ENCODE data around the gene CSF3.
A peak's percentile ranks its signal among the peaks of the same experiment; 100 is the strongest.

CSF3 gene

DNA sequence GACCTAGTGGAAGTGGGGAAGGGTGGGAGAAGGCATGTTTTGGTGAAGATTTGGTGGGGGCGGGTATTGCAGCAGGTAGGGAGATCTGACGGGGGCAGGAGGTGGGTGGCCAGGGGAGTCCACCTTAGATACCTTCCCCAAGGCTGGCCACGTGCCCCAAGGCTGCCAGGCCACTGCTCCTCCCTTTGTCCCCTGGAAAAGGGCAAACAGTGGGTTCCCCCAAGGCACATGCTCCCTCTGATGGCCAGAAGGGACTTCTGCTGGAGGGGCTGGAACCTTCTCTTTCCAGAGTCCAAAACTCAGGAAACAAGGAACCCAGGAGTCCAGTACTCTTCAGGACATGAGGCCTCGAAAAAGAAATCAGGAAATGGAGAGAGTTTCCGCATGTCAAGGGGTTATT lies 40.8 kb upstream of the CSF3 start:
- TF ChIP-seq, protein P1, sequence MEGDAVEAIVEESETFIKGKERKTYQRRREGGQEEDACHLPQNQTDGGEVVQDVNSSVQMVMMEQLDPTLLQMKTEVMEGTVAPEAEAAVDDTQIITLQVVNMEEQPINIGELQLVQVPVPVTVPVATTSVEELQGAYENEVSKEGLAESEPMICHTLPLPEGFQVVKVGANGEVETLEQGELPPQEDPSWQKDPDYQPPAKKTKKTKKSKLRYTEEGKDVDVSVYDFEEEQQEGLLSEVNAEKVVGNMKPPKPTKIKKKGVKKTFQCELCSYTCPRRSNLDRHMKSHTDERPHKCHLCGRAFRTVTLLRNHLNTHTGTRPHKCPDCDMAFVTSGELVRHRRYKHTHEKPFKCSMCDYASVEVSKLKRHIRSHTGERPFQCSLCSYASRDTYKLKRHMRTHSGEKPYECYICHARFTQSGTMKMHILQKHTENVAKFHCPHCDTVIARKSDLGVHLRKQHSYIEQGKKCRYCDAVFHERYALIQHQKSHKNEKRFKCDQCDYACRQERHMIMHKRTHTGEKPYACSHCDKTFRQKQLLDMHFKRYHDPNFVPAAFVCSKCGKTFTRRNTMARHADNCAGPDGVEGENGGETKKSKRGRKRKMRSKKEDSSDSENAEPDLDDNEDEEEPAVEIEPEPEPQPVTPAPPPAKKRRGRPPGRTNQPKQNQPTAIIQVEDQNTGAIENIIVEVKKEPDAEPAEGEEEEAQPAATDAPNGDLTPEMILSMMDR (conservative IDR thresholded peaks at IDR 0.05; ENCODE audit: low read depth, low read length), result no peak

GRCh38 chr17:39975801-39976200 lies 39.4 kb upstream of the CSF3 start:
- TF ChIP-seq, protein P1 (conservative IDR thresholded peaks at IDR 0.05; ENCODE audit: low read depth, low read length), result no peak
- H2AFZ ChIP-seq (ENCODE audit: low read depth), result no peak overlapping the region

More for the DNA sequence above, 40.8 kb upstream of the CSF3 start:
- no peaks in the 10 kb centered on the region for H4K20me1 ChIP-seq (ENCODE audit: insufficient read depth)
- no peak overlapping the region for H3K4me3 ChIP-seq (IDR thresholded peaks at IDR 0.05; ENCODE audit: insufficient read depth, low read depth, low read length)
- H3K9ac ChIP-seq, result no peak overlapping the region
- H3K36me3 ChIP-seq (ENCODE audit: insufficient read depth), result no peaks in the 10 kb centered on the region
- peaks cover 4% of the 10 kb centered on the region; the same call in 1 of the 2 replicates for H3K27me3 ChIP-seq (ENCODE audit: insufficient read depth, low read depth)
- no peak overlapping the region for H3K4me2 ChIP-seq
- peaks cover 4% of the 10 kb centered on the region for H3K4me1 ChIP-seq (ENCODE audit: low read depth, poor library complexity, severe bottlenecking)
- H3K79me2 ChIP-seq (ENCODE audit: insufficient read depth, low read depth), result no peaks in the 10 kb centered on the region
- no peak overlapping the region for H2AFZ ChIP-seq (ENCODE audit: low read depth)
- no peak overlapping the region for H3K27ac ChIP-seq

GRCh38 chr17:39979016-39979670 lies 36.1 kb upstream of the CSF3 start:
- Histone ChIP-seq H2AFZ (ENCODE audit: low read depth) (no peak overlapping the region), H3K79me2 (ENCODE audit: insufficient read depth, low read depth) (peaks cover 34% of the 10 kb centered on the region), H3K27me3 (ENCODE audit: insufficient read depth, low read depth) (no peaks in the 10 kb centered on the region), H3K4me2 (peak overlapping the region; percentile 50; the same call in 1 of the 2 replicates), H3K9ac (no peak overlapping the region), H3K27ac (no peak overlapping the region), H3K4me1 (ENCODE audit: low read depth, poor library complexity, severe bottlenecking) (peaks cover 27% of the 10 kb centered on the region), H4K20me1 (ENCODE audit: insufficient read depth) (no peaks in the 10 kb centered on the region), H3K4me3 (IDR thresholded peaks at IDR 0.05; ENCODE audit: insufficient read depth, low read depth, low read length) (no peak overlapping the region), H3K36me3 (ENCODE audit: insufficient read depth) (0 out of 2 replicates have a peak, but pooled peaks cover 6% of the 10 kb centered on the region)
- TF ChIP-seq, protein P1 (conservative IDR thresholded peaks at IDR 0.05; ENCODE audit: low read depth, low read length), result no peak

More at GRCh38 chr17:39975801-39976200, 39.4 kb upstream of the CSF3 start:
- Histone ChIP-seq H4K20me1 (ENCODE audit: insufficient read depth) (no peaks in the 10 kb centered on the region), H3K4me3 (IDR thresholded peaks at IDR 0.05; ENCODE audit: insufficient read depth, low read depth, low read length) (no peak overlapping the region), H3K27me3 (ENCODE audit: insufficient read depth, low read depth) (peaks cover 3% of the 10 kb centered on the region; the same call in 1 of the 2 replicates), H3K79me2 (ENCODE audit: insufficient read depth, low read depth) (peaks cover 2% of the 10 kb centered on the region), H3K27ac (no peak overlapping the region), H3K36me3 (ENCODE audit: insufficient read depth) (no peaks in the 10 kb centered on the region), H3K9ac (no peak overlapping the region), H3K4me2 (no peak overlapping the region), H3K4me1 (ENCODE audit: low read depth, poor library complexity, severe bottlenecking) (peaks cover 9% of the 10 kb centered on the region)

DNA sequence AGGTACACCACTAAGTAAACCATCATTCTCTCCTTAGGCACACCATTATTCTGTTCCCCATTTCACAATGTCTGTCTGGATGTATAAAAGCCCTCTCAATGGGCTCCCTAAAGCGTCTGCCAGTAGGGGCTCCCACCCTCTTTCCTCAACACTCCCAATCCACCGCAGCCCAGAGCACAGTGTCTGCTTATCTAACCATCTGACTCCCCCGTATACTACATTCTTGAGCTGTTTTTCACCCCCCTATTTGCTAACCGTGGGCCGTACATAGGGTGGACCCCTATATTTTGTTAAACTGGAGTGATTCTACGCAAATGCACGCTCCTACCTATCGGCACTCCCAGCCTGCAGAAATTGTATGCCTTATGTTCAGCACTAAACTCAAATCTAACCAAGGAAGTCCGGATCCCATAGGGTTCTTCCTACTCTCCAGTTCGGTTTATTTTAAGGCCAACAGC lies 35.3 kb upstream of the CSF3 start:
- Histone ChIP-seq H3K36me3 (ENCODE audit: insufficient read depth) (peaks cover 14% of the 10 kb centered on the region; the same call in 1 of the 2 replicates), H2AFZ (ENCODE audit: low read depth) (peak overlapping the region; percentile 77), H3K27me3 (ENCODE audit: insufficient read depth, low read depth) (no peaks in the 10 kb centered on the region), H3K27ac (peak overlapping the region; percentile 83), H4K20me1 (ENCODE audit: insufficient read depth) (no peaks in the 10 kb centered on the region), H3K79me2 (ENCODE audit: insufficient read depth, low read depth) (peaks cover 41% of the 10 kb centered on the region), H3K4me2 (peak overlapping the region; percentile 50), H3K9ac (peak overlapping the region; percentile 97), H3K4me3 (IDR thresholded peaks at IDR 0.05; ENCODE audit: insufficient read depth, low read depth, low read length) (peak overlapping the region; percentile 43), H3K4me1 (ENCODE audit: low read depth, poor library complexity, severe bottlenecking) (peaks cover 27% of the 10 kb centered on the region)
- TF ChIP-seq, protein P1 (conservative IDR thresholded peaks at IDR 0.05; ENCODE audit: low read depth, low read length), result no peak

Data from KMS-11 (cell line).